Small intestine (tissue), 7 donors: Measurements from ENCODE around the gene SPHK1. TPM values are rescaled to one million over a fixed set of nuclear protein-coding genes. Genes with fewer than 3 reads are reported as not detected.

Experiments
- DNase-seq, 2 donors: peaks; one replicate each; pipeline versions ENCODE4 v3.0.0 to v3.0.0-alpha.2; 2013
- FAIRE-seq: peaks from 2 replicates; lab custom pipeline; 2012; peaks lifted over from hg19 to GRCh38; lab: Jason Lieb, UNC
- H3K27ac ChIP-seq, 3 donors: one replicate each; pipeline ENCODE4 v1.5.1; 2013; ENCODE audit warnings: low read length in 2 of 3, mild to moderate bottlenecking in 2 of 3, control low read depth in 1 of 3, inconsistent platforms in 1 of 3, low read depth in 1 of 3, moderate library complexity in 1 of 3
- H3K27me3 ChIP-seq, 3 donors: one replicate each; pipeline ENCODE4 v1.6.1; 2013; ENCODE audit warnings: low read length in 3 of 3, inconsistent platforms in 1 of 3; ENCODE audit not compliant: control insufficient read depth in 3 of 3, insufficient read depth in 3 of 3
- H3K36me3 ChIP-seq, 3 donors: one replicate each; pipeline ENCODE4 v1.6.1; 2013; ENCODE audit warnings: low read length in 3 of 3, inconsistent platforms in 1 of 3, low read depth in 1 of 3, mild to moderate bottlenecking in 1 of 3, moderate library complexity in 1 of 3; ENCODE audit not compliant: control insufficient read depth in 3 of 3, insufficient read depth in 2 of 3
- H3K4me1 ChIP-seq, 3 donors: one replicate each; pipeline ENCODE4 v1.6.1; 2013; ENCODE audit warnings: low read length in 2 of 3, inconsistent platforms in 1 of 3, low read depth in 1 of 3, mild to moderate bottlenecking in 1 of 3, moderate library complexity in 1 of 3; ENCODE audit not compliant: control insufficient read depth in 3 of 3, insufficient read depth in 2 of 3
- H3K4me3 ChIP-seq, 3 donors: one replicate each; pipeline ENCODE4 v1.5.1; 2013; ENCODE audit warnings: low read length in 3 of 3, control low read depth in 1 of 3, inconsistent platforms in 1 of 3, low read depth in 1 of 3, mild to moderate bottlenecking in 1 of 3, moderate library complexity in 1 of 3
- H3K9me3 ChIP-seq, 2 donors: one replicate each; pipeline ENCODE4 v1.6.1; 2013; ENCODE audit warnings: low read depth in 1 of 2, low read length in 1 of 2; ENCODE audit not compliant: control insufficient read depth in 2 of 2, insufficient read depth in 1 of 2
- WGBS, 3 donors: extraction: QIAGEN DNeasy Blood & Tissue Kit; methylation state at CpG; one replicate each; pipeline ENCODE4 v1.1.7; 2013; 5-methylcytosine and 5-hydroxymethylcytosine counted together
- polyA plus RNA-seq, 4 donors: library from polyadenylated mRNA; stranded (reverse) in 3 of 4; unstranded in 1 of 4; fragments of 200-250 nt in 3 of 4; fragments of 120-200 nt in 1 of 4; gene quantifications; one replicate each; pipeline versions ENCODE4 v1.2.1 to v1.2.3, GENCODE V29; 2013
- donor health status: healthy with polysubstance abuse.
- donor health status: control.
- donor health status: control.
- donor health status: Bipolar disorder and iron deficiency.
- donor health status: healthy.

SPHK1 gene
- polyA plus RNA-seq, 4 donors, result 1.0 to 12.7 (median 11.1) TPM

GRCh38 chr17:76414334-76415295 lies 30.2 kb downstream of the SPHK1 start:
- Histone ChIP-seq H3K27me3 (no peaks in the 10 kb centered on the region), H3K27ac (no peak overlapping the region), H3K4me3 (no peak overlapping the region), H3K36me3 (peaks cover 0 to 59% (median 5%) of the 10 kb centered on the region in 3 donors), H3K9me3 (no peaks in the 10 kb centered on the region), H3K4me1 (peaks cover 0 to 6% (median 0%) of the 10 kb centered on the region in 3 donors)
- WGBS, 3 donors, result 49 to 58% (median 56%) methylated on average over 21 of the region's 21 CpGs
- no peak for FAIRE-seq
- DNase-seq, result peak; percentile 37 to 38

- Histone ChIP-seq H3K27me3 (no peaks in the 10 kb centered on the region), H3K4me3 (no peak overlapping the region), H3K9me3 (no peaks in the 10 kb centered on the region), H3K36me3 (peaks cover 0 to 54% (median 5%) of the 10 kb centered on the region in 3 donors), H3K4me1 (peaks cover 0 to 8% (median 6%) of the 10 kb centered on the region in 3 donors), H3K27ac (no peak overlapping the region)
- DNase-seq, result no peak
- FAIRE-seq, result no peak
- WGBS, 3 donors, result 84 to 90% (median 85%) methylated on average over 15 of the region's 15 CpGs
Observed at GRCh38 chr17:76415786-76416185, 31.4 kb downstream of the SPHK1 start.

GRCh38 chr17:76416457-76416856 lies 32.0 kb downstream of the SPHK1 start:
- DNase-seq (no peak), FAIRE-seq (no peak)
- Histone ChIP-seq H3K4me3 (no peak overlapping the region), H3K27me3 (no peaks in the 10 kb centered on the region), H3K27ac (no peak overlapping the region), H3K9me3 (no peaks in the 10 kb centered on the region), H3K36me3 (peaks cover 0 to 48% (median 0%) of the 10 kb centered on the region in 3 donors), H3K4me1 (peaks cover 0 to 8% (median 6%) of the 10 kb centered on the region in 3 donors)
- WGBS, 3 donors, result 94 to 96% (median 94%) methylated on average over 6 of the region's 6 CpGs

- DNase-seq, result no peak
- H3K4me1 ChIP-seq, result peaks cover 0 to 8% (median 6%) of the 10 kb centered on the region in 3 donors
- H3K27me3 ChIP-seq, result no peaks in the 10 kb centered on the region
- no peak for FAIRE-seq
- no peaks in the 10 kb centered on the region for H3K9me3 ChIP-seq
- WGBS, 3 donors, result 91 to 93% (median 92%) methylated on average over 4 of the region's 4 CpGs
- no peak overlapping the region for H3K27ac ChIP-seq
- H3K36me3 ChIP-seq, result peaks cover 0 to 48% (median 0%) of the 10 kb centered on the region in 3 donors
- H3K4me3 ChIP-seq, result no peak overlapping the region
Observed at GRCh38 chr17:76416899-76417298, 32.5 kb downstream of the SPHK1 start.

- Histone ChIP-seq H3K9me3 (no peaks in the 10 kb centered on the region), H3K4me1 (peaks cover 0 to 8% (median 6%) of the 10 kb centered on the region in 3 donors), H3K4me3 (no peak overlapping the region), H3K36me3 (peaks cover 0 to 45% (median 0%) of the 10 kb centered on the region in 3 donors), H3K27me3 (no peaks in the 10 kb centered on the region), H3K27ac (no peak overlapping the region)
- DNase-seq (peak in 1 of 2 donors; percentile 61), FAIRE-seq (no peak)
- 29 to 60% (median 47%) methylated on average over 11 of the region's 11 CpGs for WGBS, 3 donors
Observed at GRCh38 chr17:76417499-76418143, 33.2 kb downstream of the SPHK1 start.

- Histone ChIP-seq H3K4me3 (no peak overlapping the region), H3K27me3 (no peaks in the 10 kb centered on the region), H3K27ac (no peak overlapping the region), H3K9me3 (no peaks in the 10 kb centered on the region), H3K36me3 (peaks cover 0 to 40% (median 0%) of the 10 kb centered on the region in 3 donors), H3K4me1 (peaks cover 0 to 8% (median 3%) of the 10 kb centered on the region in 3 donors)
- WGBS, 3 donors, result 87 to 95% (median 93%) methylated on average over 17 of the region's 17 CpGs
- FAIRE-seq, result no peak
- no peak for DNase-seq
Observed at GRCh38 chr17:76419576-76420260, 35.3 kb downstream of the SPHK1 start.

- DNase-seq, result no peak
- Histone ChIP-seq H3K4me3 (no peak overlapping the region), H3K27me3 (no peaks in the 10 kb centered on the region), H3K36me3 (peaks cover 0 to 32% (median 0%) of the 10 kb centered on the region in 3 donors), H3K9me3 (no peaks in the 10 kb centered on the region), H3K27ac (peak overlapping the region in 1 of 3 donors; percentile 8), H3K4me1 (peaks cover 0 to 8% (median 0%) of the 10 kb centered on the region in 3 donors)
- no peak for FAIRE-seq
- WGBS, 3 donors, result 77 to 88% (median 87%) methylated on average over 10 of the region's 10 CpGs
Observed at GRCh38 chr17:76420356-76421043, 36.1 kb downstream of the SPHK1 start.
